H9 (cell line): ENCODE data around the gene C1S. TPM values are rescaled to one million over a fixed set of nuclear protein-coding genes. Genes with fewer than 3 reads are reported as not detected.

Experiments used
- DNase-seq: peaks from one replicate; pipeline ENCODE4 v3.0.0-alpha.2; 2017
- H2AFZ ChIP-seq: one replicate; pipeline ENCODE4 v1.6.1; 2013; ENCODE audit warnings: mild to moderate bottlenecking, low read length, control low read depth, moderate library complexity
- H2AK5ac ChIP-seq: 2 replicates; pipeline ENCODE4 v1.6.1; 2013; ENCODE audit warnings: low read length, control low read depth, mixed read lengths; ENCODE audit not compliant: insufficient read length
- H2BK120ac ChIP-seq: one replicate; pipeline ENCODE4 v1.6.1; 2013; ENCODE audit warnings: low read depth, mild to moderate bottlenecking, low read length, control low read depth, inconsistent platforms; ENCODE audit not compliant: poor library complexity, severe bottlenecking
- H2BK12ac ChIP-seq: 2 replicates; pipeline ENCODE4 v1.6.1; 2013; ENCODE audit warnings: low read length, control low read depth, mixed read lengths, low read depth; ENCODE audit not compliant: insufficient read length
- H2BK15ac ChIP-seq: 2 replicates; pipeline ENCODE4 v1.6.1; 2013; ENCODE audit warnings: low read depth, low read length, control low read depth
- H2BK20ac ChIP-seq: one replicate; pipeline ENCODE4 v1.6.1; 2013; ENCODE audit warnings: low read depth, mild to moderate bottlenecking, low read length, control low read depth, inconsistent platforms; ENCODE audit not compliant: poor library complexity, severe bottlenecking
- H2BK5ac ChIP-seq: 2 replicates; pipeline ENCODE4 v1.6.1; 2013; ENCODE audit warnings: low read length, control low read depth, mixed read lengths; ENCODE audit not compliant: insufficient read length
- H3K14ac ChIP-seq: 2 replicates; pipeline ENCODE4 v1.6.1; 2013; ENCODE audit warnings: low read length, control low read depth; ENCODE audit not compliant: insufficient read depth
- H3K18ac ChIP-seq: 2 replicates; pipeline ENCODE4 v1.6.1; 2013; ENCODE audit warnings: low read depth, mild to moderate bottlenecking, mixed read lengths, low read length, control low read depth; ENCODE audit not compliant: insufficient read length
- H3K23ac ChIP-seq: 2 replicates; pipeline ENCODE4 v1.6.1; 2013; ENCODE audit warnings: low read length, control low read depth, mixed read lengths, low read depth; ENCODE audit not compliant: insufficient read length
- H3K23me2 ChIP-seq: 2 replicates; pipeline ENCODE4 v1.6.1; 2013; ENCODE audit warnings: low read depth, mild to moderate bottlenecking, mixed read lengths, low read length, control low read depth; ENCODE audit not compliant: insufficient read length, poor library complexity, severe bottlenecking
- H3K27ac ChIP-seq: 2 replicates; pipeline ENCODE4 v1.5.1; 2013; ENCODE audit warnings: low read length, control low read depth, mixed read lengths, low read depth; ENCODE audit not compliant: insufficient read length
- H3K27me3 ChIP-seq: 2 replicates; pipeline ENCODE4 v1.6.1; 2013; ENCODE audit warnings: low read length, control low read depth, inconsistent platforms; ENCODE audit not compliant: insufficient read depth
- H3K4ac ChIP-seq: 2 replicates; pipeline ENCODE4 v1.6.1; 2013; ENCODE audit warnings: low read depth, mild to moderate bottlenecking, control low read depth, inconsistent platforms, low read length, moderate library complexity
- H3K4me1 ChIP-seq: 2 replicates; pipeline ENCODE4 v1.6.1; 2013; ENCODE audit warnings: low read length, control low read depth, inconsistent platforms; ENCODE audit not compliant: insufficient read depth
- H3K4me2 ChIP-seq: 2 replicates; pipeline ENCODE4 v1.6.1; 2013; ENCODE audit warnings: low read length, control low read depth, mixed read lengths; ENCODE audit not compliant: insufficient read length, insufficient read depth
- H3K56ac ChIP-seq: 2 replicates; pipeline ENCODE4 v1.6.1; 2013; ENCODE audit warnings: low read depth, mild to moderate bottlenecking, mixed read lengths, low read length, control low read depth; ENCODE audit not compliant: insufficient read length
- H3K79me1 ChIP-seq: 2 replicates; pipeline ENCODE4 v1.6.1; 2013; ENCODE audit warnings: low read depth, mild to moderate bottlenecking, moderate library complexity, low read length, control low read depth, inconsistent platforms; ENCODE audit not compliant: insufficient read depth, poor library complexity, severe bottlenecking
- H3K79me2 ChIP-seq: 2 replicates; pipeline ENCODE4 v1.6.1; 2013; ENCODE audit warnings: low read length, control low read depth, inconsistent platforms; ENCODE audit not compliant: insufficient read depth
- H3K9ac ChIP-seq: 2 replicates; pipeline ENCODE4 v1.6.1; 2013; ENCODE audit warnings: low read length, control low read depth, mixed read lengths; ENCODE audit not compliant: insufficient read length; ENCODE audit errors: extremely low read depth
- H3K9me3 ChIP-seq: one replicate; pipeline ENCODE4 v1.6.1; 2013; ENCODE audit warnings: low read depth, low read length, inconsistent platforms; ENCODE audit not compliant: control insufficient read depth
- H3T11ph ChIP-seq: one replicate; pipeline ENCODE4 v1.6.1; 2013; ENCODE audit warnings: mild to moderate bottlenecking, low read length, control low read depth, inconsistent platforms
- H4K20me1 ChIP-seq: one replicate; pipeline ENCODE4 v1.6.1; 2013; ENCODE audit not compliant: control insufficient read depth, insufficient read length, insufficient read depth
- H4K5ac ChIP-seq: 2 replicates; pipeline ENCODE4 v1.6.1; 2013; ENCODE audit warnings: low read depth, mild to moderate bottlenecking, mixed read lengths, low read length, control low read depth; ENCODE audit not compliant: insufficient read length
- H4K8ac ChIP-seq: replicated peaks from 2 replicates; pipeline ENCODE4 v1.6.1; 2013; ENCODE audit warnings: low read length, control low read depth, mixed read lengths, low read depth; ENCODE audit not compliant: insufficient read length
- H4K91ac ChIP-seq: 2 replicates; pipeline ENCODE4 v1.6.1; 2013; ENCODE audit warnings: low read depth, mild to moderate bottlenecking, moderate library complexity, mixed read lengths, low read length, control low read depth; ENCODE audit not compliant: insufficient read length
- H3K27ac Mint-ChIP-seq, 3 experiments: 2 replicates in 2 of 3; 3 replicates in 1 of 3; pipeline ENCODE4 v1.8.0; 2020 to 2021; ENCODE audit warnings: mixed read lengths in 3 of 3, mild to moderate bottlenecking in 1 of 3, moderate library complexity in 1 of 3
- H3K27me3 Mint-ChIP-seq: 2 replicates; pipeline ENCODE4 v1.8.0; 2021; ENCODE audit warnings: low read depth, mild to moderate bottlenecking, moderate library complexity, mixed read lengths
- H3K36me3 Mint-ChIP-seq, 3 experiments: 2 replicates in 2 of 3; 3 replicates in 1 of 3; pipeline ENCODE4 v1.8.0; 2020 to 2021; ENCODE audit warnings: low read depth in 3 of 3, mixed read lengths in 3 of 3; ENCODE audit not compliant: insufficient read depth in 1 of 3
- H3K4me1 Mint-ChIP-seq, 2 experiments: 2 replicates each; pipeline ENCODE4 v1.8.0; 2020; ENCODE audit warnings: mixed read lengths in 2 of 2
- H3K4me3 Mint-ChIP-seq, 2 experiments: 2 replicates in 1 of 2; 3 replicates in 1 of 2; pipeline ENCODE4 v1.8.0; 2020 to 2021; ENCODE audit warnings: mild to moderate bottlenecking in 2 of 2, mixed read lengths in 2 of 2, moderate library complexity in 1 of 2
- H3K9me3 Mint-ChIP-seq, 2 experiments: 2 replicates in 1 of 2; 3 replicates in 1 of 2; pipeline ENCODE4 v1.8.0; 2020; ENCODE audit warnings: mild to moderate bottlenecking in 2 of 2, mixed read lengths in 2 of 2, moderate library complexity in 1 of 2
- WGBS: extraction: QIAGEN DNeasy Blood & Tissue Kit; methylation state at CpG from one replicate; pipeline ENCODE4 v1.1.7; 2013; ENCODE audit warnings: missing lambda C conversion rate, low lambda C conversion rate, mixed read lengths; ENCODE audit not compliant: insufficient read length; ENCODE audit errors: extremely low coverage; 5-methylcytosine and 5-hydroxymethylcytosine counted together
- total RNA-seq: library from RNA; stranded (reverse); gene quantifications from 2 replicates; pipeline ENCODE4 v1.2.1, GENCODE V29; 2021
- TF ChIP-seq, protein P1 (sequence below): fragments of 200-600 bp; sonication (generic); conservative IDR thresholded peaks from 3 replicates; pipeline ENCODE4 v1.8.0; 2021; ENCODE audit warnings: antibody characterized with exemption, mild to moderate bottlenecking

C1S gene
- total RNA-seq, 1 experiment from 2014 or later, result 4.2 TPM

DNA sequence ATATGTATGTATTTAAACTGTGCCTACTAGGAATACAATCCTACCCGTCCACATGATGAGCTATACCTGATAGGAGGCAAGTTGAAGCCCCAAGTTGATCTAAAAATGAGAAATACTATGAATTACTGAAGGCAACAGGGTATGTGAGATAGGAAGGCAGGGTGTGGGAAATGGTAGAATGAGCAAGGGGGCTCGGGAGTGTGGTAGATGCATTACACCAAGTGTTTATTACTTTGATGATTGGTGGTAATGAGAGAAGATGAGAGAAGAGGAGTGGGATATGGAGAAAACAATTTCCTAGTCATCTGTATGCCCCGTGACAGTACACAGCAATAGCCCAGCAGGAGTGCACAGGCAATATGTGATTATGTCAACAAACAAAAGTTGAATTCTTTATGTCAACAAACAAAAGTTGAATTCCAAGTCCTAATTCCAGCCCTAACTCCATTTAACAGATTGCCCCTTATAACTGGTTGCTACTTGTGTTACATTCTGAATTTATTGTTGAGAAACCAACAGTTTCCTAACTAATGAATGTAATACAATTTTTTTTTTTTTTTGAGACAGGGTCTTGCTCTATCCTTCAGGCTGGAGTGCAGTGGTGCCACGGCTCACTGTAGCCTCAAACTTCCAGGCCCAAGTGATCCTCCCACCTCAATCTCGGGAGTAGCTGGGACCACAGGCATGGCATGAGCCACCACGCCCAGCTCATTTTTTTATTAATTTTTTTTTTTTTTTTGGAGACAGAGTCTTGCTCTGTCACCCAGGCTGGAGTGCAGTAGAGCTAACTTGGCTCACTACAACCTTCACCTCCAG is 44.8 kb upstream of the C1S start:
- Histone ChIP-seq H3T11ph (no peak overlapping the region), H2BK120ac (no peak overlapping the region), H3K23ac (no peak overlapping the region), H3K4me1 (no peaks in the 10 kb centered on the region), H3K9me3 (no peaks in the 10 kb centered on the region), H2BK5ac (no peak overlapping the region), H2AFZ (no peak overlapping the region), H3K27me3 (no peaks in the 10 kb centered on the region), H4K20me1 (no peaks in the 10 kb centered on the region), H4K8ac (no peak overlapping the region), H3K4me2 (no peak overlapping the region), H2AK5ac (no peak overlapping the region), H2BK20ac (no peak overlapping the region), H3K79me1 (peaks cover 4% of the 10 kb centered on the region), H3K79me2 (no peaks in the 10 kb centered on the region; the same call in 1 of the 2 replicates), H4K5ac (no peak overlapping the region), H3K27ac (no peak overlapping the region), H4K91ac (no peak overlapping the region), H3K56ac (no peak overlapping the region), H3K9ac (no peak overlapping the region), H2BK12ac (no peak overlapping the region), H3K14ac (no peak overlapping the region), H2BK15ac (no peak overlapping the region), H3K4ac (no peak overlapping the region), H3K23me2 (peaks cover 3% of the 10 kb centered on the region), H3K18ac (no peak overlapping the region)
- peaks cover 27 to 32% of the 10 kb centered on the region in 2 experiments for H3K4me1 Mint-ChIP-seq
- no peak for DNase-seq
- H3K4me3 Mint-ChIP-seq, result no peak overlapping the region
- H3K9me3 Mint-ChIP-seq, result peaks cover 0 to 3% of the 10 kb centered on the region in 2 experiments; a peak in 1 of 5 replicates
- no peaks in the 10 kb centered on the region for H3K27me3 Mint-ChIP-seq
- WGBS, result no CpG with 5 or more reads among the region's 6 CpGs
- H3K36me3 Mint-ChIP-seq, result peaks cover 0 to 11% (median 0%) of the 10 kb centered on the region in 3 experiments; a peak in 4 of 7 replicates
- no peak overlapping the region for H3K27ac Mint-ChIP-seq
- TF ChIP-seq, protein P1, sequence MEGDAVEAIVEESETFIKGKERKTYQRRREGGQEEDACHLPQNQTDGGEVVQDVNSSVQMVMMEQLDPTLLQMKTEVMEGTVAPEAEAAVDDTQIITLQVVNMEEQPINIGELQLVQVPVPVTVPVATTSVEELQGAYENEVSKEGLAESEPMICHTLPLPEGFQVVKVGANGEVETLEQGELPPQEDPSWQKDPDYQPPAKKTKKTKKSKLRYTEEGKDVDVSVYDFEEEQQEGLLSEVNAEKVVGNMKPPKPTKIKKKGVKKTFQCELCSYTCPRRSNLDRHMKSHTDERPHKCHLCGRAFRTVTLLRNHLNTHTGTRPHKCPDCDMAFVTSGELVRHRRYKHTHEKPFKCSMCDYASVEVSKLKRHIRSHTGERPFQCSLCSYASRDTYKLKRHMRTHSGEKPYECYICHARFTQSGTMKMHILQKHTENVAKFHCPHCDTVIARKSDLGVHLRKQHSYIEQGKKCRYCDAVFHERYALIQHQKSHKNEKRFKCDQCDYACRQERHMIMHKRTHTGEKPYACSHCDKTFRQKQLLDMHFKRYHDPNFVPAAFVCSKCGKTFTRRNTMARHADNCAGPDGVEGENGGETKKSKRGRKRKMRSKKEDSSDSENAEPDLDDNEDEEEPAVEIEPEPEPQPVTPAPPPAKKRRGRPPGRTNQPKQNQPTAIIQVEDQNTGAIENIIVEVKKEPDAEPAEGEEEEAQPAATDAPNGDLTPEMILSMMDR, result no peak
